ENCODE measurements around the gene RBFOX1.

DNA sequence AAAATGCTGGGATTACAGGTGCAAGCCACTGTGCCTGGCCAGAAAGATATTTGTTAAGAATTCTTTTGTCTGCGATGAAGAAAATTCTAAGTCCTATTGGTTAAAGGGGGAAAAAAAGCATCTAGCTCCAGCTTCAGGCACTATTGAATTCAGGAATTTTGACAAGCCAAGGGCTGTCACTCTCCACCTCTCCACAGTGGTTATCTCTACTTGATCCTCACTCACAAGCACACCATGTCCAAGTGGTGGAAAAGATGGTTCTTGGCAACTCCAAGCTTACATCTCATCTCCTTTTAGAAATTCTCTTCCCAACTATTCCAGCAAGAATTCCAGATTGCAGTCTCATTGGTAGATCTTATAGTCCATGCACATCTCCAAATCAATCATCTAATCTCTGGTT, 7.1 kb downstream of the RBFOX1 start:
- TF ChIP-seq, protein P1, sequence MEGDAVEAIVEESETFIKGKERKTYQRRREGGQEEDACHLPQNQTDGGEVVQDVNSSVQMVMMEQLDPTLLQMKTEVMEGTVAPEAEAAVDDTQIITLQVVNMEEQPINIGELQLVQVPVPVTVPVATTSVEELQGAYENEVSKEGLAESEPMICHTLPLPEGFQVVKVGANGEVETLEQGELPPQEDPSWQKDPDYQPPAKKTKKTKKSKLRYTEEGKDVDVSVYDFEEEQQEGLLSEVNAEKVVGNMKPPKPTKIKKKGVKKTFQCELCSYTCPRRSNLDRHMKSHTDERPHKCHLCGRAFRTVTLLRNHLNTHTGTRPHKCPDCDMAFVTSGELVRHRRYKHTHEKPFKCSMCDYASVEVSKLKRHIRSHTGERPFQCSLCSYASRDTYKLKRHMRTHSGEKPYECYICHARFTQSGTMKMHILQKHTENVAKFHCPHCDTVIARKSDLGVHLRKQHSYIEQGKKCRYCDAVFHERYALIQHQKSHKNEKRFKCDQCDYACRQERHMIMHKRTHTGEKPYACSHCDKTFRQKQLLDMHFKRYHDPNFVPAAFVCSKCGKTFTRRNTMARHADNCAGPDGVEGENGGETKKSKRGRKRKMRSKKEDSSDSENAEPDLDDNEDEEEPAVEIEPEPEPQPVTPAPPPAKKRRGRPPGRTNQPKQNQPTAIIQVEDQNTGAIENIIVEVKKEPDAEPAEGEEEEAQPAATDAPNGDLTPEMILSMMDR (IDR thresholded peaks at IDR 0.05): no peak
- TF ChIP-seq POLR2A (IDR thresholded peaks at IDR 0.05): no peak

Measured in lower leg skin (tissue), 3 donors.